NCI-H510A (cell line): Measurements from ENCODE around the gene PLEKHM2.
"Not testable (repeated sequence)": the region's sequence is repeated elsewhere in the genome, so short reads cannot be mapped to it uniquely, and the experiment has no call there.

Experiments
- DNase-seq: peaks from one replicate; lab custom pipeline; 2025; lab: John Stamatoyannopoulos, UW

The PLEKHM2 gene

GRCh38 chr1:15676688-15677661 lies 7.1 kb upstream of the PLEKHM2 start:
- DNase-seq: no peak

- no peak for DNase-seq
These were observed 5.5 kb upstream of the PLEKHM2 start for GRCh38 chr1:15678578-15678977.

GRCh38 chr1:15680131-15680530 lies 4.0 kb upstream of the PLEKHM2 start:
- DNase-seq: no peak

- no peak for DNase-seq
These were observed 3.4 kb upstream of the PLEKHM2 start for GRCh38 chr1:15680561-15681348.

- no peak for DNase-seq
These were observed 2.5 kb upstream of the PLEKHM2 start for GRCh38 chr1:15681349-15682292.

GRCh38 chr1:15682936-15683341 lies 1.2 kb upstream of the PLEKHM2 start:
- DNase-seq: no peak

- DNase-seq: no peak
These were observed 628 bp upstream of the PLEKHM2 start for GRCh38 chr1:15683345-15684039.

- no peak for DNase-seq
These were observed 560 bp downstream of the PLEKHM2 start for GRCh38 chr1:15684468-15685291.

GRCh38 chr1:15685820-15686219 lies 1.7 kb downstream of the PLEKHM2 start:
- DNase-seq: no peak

- no peak for DNase-seq
These were observed 3.3 kb downstream of the PLEKHM2 start for GRCh38 chr1:15687446-15687845.

GRCh38 chr1:15690317-15690716 lies 6.2 kb downstream of the PLEKHM2 start:
- DNase-seq: no peak

GRCh38 chr1:15691434-15692032 lies 7.4 kb downstream of the PLEKHM2 start:
- DNase-seq: no peak

GRCh38 chr1:15692121-15692682 lies 8.1 kb downstream of the PLEKHM2 start:
- DNase-seq: no peak

GRCh38 chr1:15693371-15693770 lies 9.3 kb downstream of the PLEKHM2 start:
- no peak for DNase-seq

GRCh38 chr1:15696956-15697521 lies 12.9 kb downstream of the PLEKHM2 start:
- DNase-seq: no peak

- no peak for DNase-seq
These were observed 14.1 kb downstream of the PLEKHM2 start for GRCh38 chr1:15698201-15698600.

- DNase-seq: not testable (repeated sequence)
These were observed 15.2 kb downstream of the PLEKHM2 start for GRCh38 chr1:15699321-15699720.

- no peak for DNase-seq
These were observed 16.4 kb downstream of the PLEKHM2 start for GRCh38 chr1:15700508-15700907.

- DNase-seq: no peak
These were observed 17.7 kb downstream of the PLEKHM2 start for GRCh38 chr1:15701784-15702183.
